HCT116 (cell line): ENCODE results near the gene MAGEA6. TPM values are rescaled to one million over a fixed set of nuclear protein-coding genes. Genes with fewer than 3 reads are reported as not detected.
"Not testable (repeated sequence)": the region's sequence is repeated elsewhere in the genome, so short reads cannot be mapped to it uniquely, and the experiment has no call there.

Experiments used
- ATAC-seq: fragments of 200-7000 bp; cut with Tn5 transposase; 2 replicates; pipeline ENCODE4 v1.9.1; 2020; ENCODE audit warnings: mild to moderate bottlenecking, moderate library complexity
- BruUV-seq: library from RNA; stranded (reverse); fragments of 400-500 nt; replicated peaks from 2 replicates; lab custom pipeline; 2021; lab: Mats Ljungman, UMichigan
- CTCF ChIA-PET: fragments of 300-600 bp; sonication (Branson Sonifier 250); formaldehyde crosslinking; loops from one replicate; lab custom pipeline; 2021; ENCODE audit warnings: antibody characterized with exemption; lab: Charles Lee
- POLR2A ChIA-PET: fragments of 300-600, 350-600 bp; sonication (Branson Sonifier 250); formaldehyde crosslinking; loops from one replicate; lab custom pipeline; 2021; ENCODE audit warnings: antibody characterized with exemption; lab: Charles Lee
- RAD21 ChIA-PET, 2 experiments: fragments of 300-600 bp; sonication (Branson Sonifier 250); formaldehyde crosslinking; loops; one replicate each; lab custom pipeline; 2023; ENCODE audit warnings: low total read pairs in 2 of 2; ENCODE audit not compliant: uncharacterized antibody in 2 of 2, unreplicated experiment in 2 of 2, low non-redundant PET in 1 of 2; lab: Charles Lee
- DNase-seq: peaks from one replicate; pipeline ENCODE4 v3.0.0-alpha.2; 2010; ENCODE audit warnings: low read depth, low spot score
- H2AFZ ChIP-seq: fragments of 200-600 bp; shearing (Covaris generic), sonication (generic); 2 replicates; pipeline ENCODE4 v1.6.1; 2017; ENCODE audit warnings: low read depth, mixed run types, mixed read lengths, antibody characterized with exemption, low read length; ENCODE audit not compliant: poor library complexity, severe bottlenecking
- H3K27ac ChIP-seq: 2 replicates; pipeline ENCODE4 v1.5.1; 2012; ENCODE audit warnings: low read depth, low read length
- H3K27me3 ChIP-seq: fragments of 200-600 bp; sonication (generic); 2 replicates; pipeline ENCODE4 v1.6.1; 2016; ENCODE audit warnings: mixed run types, low read length, mixed read lengths; ENCODE audit not compliant: insufficient read depth
- H3K36me3 ChIP-seq, 2 experiments: fragments of 200-500 bp in 1 of 2; fragments of 200-600 bp in 1 of 2; sonication (Bioruptor generic) in 1 of 2; sonication (generic) in 1 of 2; 2 replicates each; pipeline versions ENCODE4 v1.5.1 to v1.6.1; 2014 to 2016; ENCODE audit warnings: low read length in 2 of 2, inconsistent platforms in 1 of 2, mixed read lengths in 1 of 2, mixed run types in 1 of 2; ENCODE audit not compliant: insufficient read depth in 2 of 2, control insufficient read depth in 1 of 2
- H3K4me1 ChIP-seq, 2 experiments: fragments of 200-600 bp in 1 of 2; sonication (generic) in 1 of 2; 2 replicates each; pipeline versions ENCODE4 v1.5.1 to v1.6.1; 2012 to 2017; ENCODE audit warnings: low read length in 2 of 2, inconsistent platforms in 1 of 2, mild to moderate bottlenecking in 1 of 2, mixed read lengths in 1 of 2, mixed run types in 1 of 2, moderate library complexity in 1 of 2; ENCODE audit not compliant: insufficient read depth in 2 of 2, control insufficient read depth in 1 of 2
- H3K4me2 ChIP-seq: fragments of 200-600 bp; sonication (generic); 2 replicates; pipeline ENCODE4 v1.6.1; 2017; ENCODE audit warnings: mixed run types, low read length, mixed read lengths
- H3K4me3 ChIP-seq, 2 experiments: fragments of 200-600 bp in 1 of 2; sonication (generic) in 1 of 2; replicated peaks in 1 of 2; 2 replicates each; pipeline ENCODE4 v1.5.1; 2011 to 2016; ENCODE audit warnings: low read length in 2 of 2, control low read depth in 1 of 2, low read depth in 1 of 2, mild to moderate bottlenecking in 1 of 2, mixed read lengths in 1 of 2, mixed run types in 1 of 2
- H3K79me2 ChIP-seq: fragments of 200-600 bp; sonication (generic); 2 replicates; pipeline ENCODE4 v1.6.1; 2017; ENCODE audit warnings: mild to moderate bottlenecking, mixed run types, low read length, moderate library complexity, mixed read lengths; ENCODE audit not compliant: insufficient read depth
- H3K9ac ChIP-seq: fragments of 200-600 bp; sonication (generic); 2 replicates; pipeline ENCODE4 v1.6.1; 2016; ENCODE audit warnings: low read length, mixed read lengths
- H3K9me2 ChIP-seq: fragments of 200-600 bp; sonication (generic), shearing (Covaris generic); 2 replicates; pipeline ENCODE4 v1.6.1; 2017; ENCODE audit warnings: mixed run types, mild to moderate bottlenecking, moderate library complexity; ENCODE audit not compliant: insufficient read depth
- H3K9me3 ChIP-seq, 2 experiments: fragments of 200-500 bp in 1 of 2; fragments of 200-600 bp in 1 of 2; sonication (Bioruptor generic) in 1 of 2; sonication (generic) in 1 of 2; 2 replicates each; pipeline ENCODE4 v1.6.1; 2014 to 2017; ENCODE audit warnings: low read length in 2 of 2, mixed read lengths in 2 of 2, inconsistent platforms in 1 of 2, low read depth in 1 of 2, mild to moderate bottlenecking in 1 of 2, mixed run types in 1 of 2, moderate library complexity in 1 of 2; ENCODE audit not compliant: control insufficient read depth in 1 of 2, insufficient read depth in 1 of 2
- H4K20me1 ChIP-seq: fragments of 200-600 bp; sonication (generic), shearing (Covaris generic); 2 replicates; pipeline ENCODE4 v1.6.1; 2017; ENCODE audit warnings: mixed run types, mild to moderate bottlenecking, moderate library complexity; ENCODE audit not compliant: insufficient read depth
- CEBPB ChIP-seq: IDR thresholded peaks from 2 replicates; pipeline ENCODE4 v1.6.1; 2012; ENCODE audit warnings: low read depth
- ELF1 ChIP-seq: IDR thresholded peaks from 2 replicates; pipeline ENCODE4 v1.6.1; 2012; ENCODE audit warnings: low read depth, borderline replicate concordance
- JUND ChIP-seq: IDR thresholded peaks from 2 replicates; pipeline ENCODE4 v1.6.1; 2012
- POLR2A ChIP-seq: IDR thresholded peaks from 2 replicates; pipeline ENCODE4 v1.7.0; 2011; ENCODE audit warnings: borderline replicate concordance; ENCODE audit not compliant: insufficient read depth, insufficient read length; ENCODE audit errors: extremely low read depth
- POLR2AphosphoS5 ChIP-seq: IDR thresholded peaks from 2 replicates; pipeline ENCODE4 v1.6.1; 2011; ENCODE audit warnings: mild to moderate bottlenecking, low read depth, low read length, moderate library complexity
- RAD21 ChIP-seq: IDR thresholded peaks from 2 replicates; pipeline ENCODE4 v1.6.1; 2012; ENCODE audit warnings: low read depth, mild to moderate bottlenecking
- SIN3A ChIP-seq: IDR thresholded peaks from 2 replicates; pipeline ENCODE4 v1.6.1; 2012; ENCODE audit warnings: low read depth
- SRF ChIP-seq: IDR thresholded peaks from 2 replicates; pipeline ENCODE4 v1.6.1; 2012; ENCODE audit warnings: low read depth
- TCF7L2 ChIP-seq: IDR thresholded peaks from 2 replicates; pipeline ENCODE4 v1.7.0; 2011; ENCODE audit warnings: borderline replicate concordance, inconsistent platforms; ENCODE audit not compliant: insufficient read depth, insufficient read length; ENCODE audit errors: extremely low read depth
- YY1 ChIP-seq: IDR thresholded peaks from 2 replicates; pipeline ENCODE4 v1.6.1; 2011; ENCODE audit warnings: low read length, low read depth, moderate library complexity, mild to moderate bottlenecking; ENCODE audit not compliant: insufficient replicate concordance; ENCODE audit errors: extremely low read depth
- ZFX ChIP-seq: fragments of 450-650 bp; IDR thresholded peaks from 2 replicates; pipeline ENCODE4 v1.6.1; 2017
- ZNF274 ChIP-seq: fragments of 200-500 bp; sonication (Bioruptor generic); IDR thresholded peaks from 2 replicates; pipeline ENCODE4 v1.6.1; 2014; ENCODE audit warnings: mild to moderate bottlenecking, low read depth, low read length, inconsistent platforms
- intact Hi-C: fragments of 100-400 bp; cut with micrococcal nuclease; formaldehyde crosslinking; loops from 2 replicates; pipeline ENCODE4 v1.10.0; 2022
- total RNA-seq: library from RNA; stranded (reverse); gene quantifications from one replicate; pipeline ENCODE4 v1.2.1, GENCODE V29; 2021; ENCODE audit not compliant: unreplicated experiment
- TF ChIP-seq, protein P1 (sequence below), 3 experiments: fragments of 200-600 bp in 1 of 3; sonication (generic) in 1 of 3; IDR thresholded peaks in 2 of 3; conservative IDR thresholded peaks in 1 of 3; 2 replicates each; pipeline ENCODE4 v1.5.1; 2012 to 2017; ENCODE audit warnings: low read depth in 2 of 3, low read length in 2 of 3, antibody characterized with exemption in 1 of 3, borderline replicate concordance in 1 of 3, control low read depth in 1 of 3, mild to moderate bottlenecking in 1 of 3, mixed read lengths in 1 of 3, mixed run types in 1 of 3, moderate library complexity in 1 of 3; ENCODE audit not compliant: insufficient read depth in 1 of 3
- TF ChIP-seq, protein P2 (sequence below): IDR thresholded peaks from 2 replicates; pipeline ENCODE4 v1.6.1; 2012

MAGEA6 gene
- total RNA-seq, 1 experiment from 2014 or later = 0.57 TPM

DNA sequence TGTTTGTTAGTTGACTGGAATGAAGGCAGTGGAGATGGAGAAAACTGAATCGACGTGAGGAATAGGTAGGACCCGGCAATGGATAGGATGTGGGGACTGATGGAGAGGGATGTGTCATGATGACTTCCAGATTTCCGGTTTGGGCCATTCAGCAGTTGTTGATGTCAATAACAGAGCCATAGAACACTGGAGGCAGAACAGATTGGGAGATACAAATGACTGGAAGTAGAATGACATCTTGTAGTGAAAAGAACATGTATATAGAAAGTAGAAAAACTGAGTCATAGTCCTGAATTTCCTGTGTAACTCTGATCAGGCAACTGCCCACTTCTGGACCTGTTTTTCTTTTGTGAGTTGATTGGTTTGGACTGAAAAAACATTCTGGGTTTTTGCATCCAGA is 36.5 kb upstream of the MAGEA6 start:
- BruUV-seq = no TSS peak
- H4K20me1 ChIP-seq = no peaks in the 10 kb centered on the region
- POLR2A ChIA-PET = no interaction called here

DNA sequence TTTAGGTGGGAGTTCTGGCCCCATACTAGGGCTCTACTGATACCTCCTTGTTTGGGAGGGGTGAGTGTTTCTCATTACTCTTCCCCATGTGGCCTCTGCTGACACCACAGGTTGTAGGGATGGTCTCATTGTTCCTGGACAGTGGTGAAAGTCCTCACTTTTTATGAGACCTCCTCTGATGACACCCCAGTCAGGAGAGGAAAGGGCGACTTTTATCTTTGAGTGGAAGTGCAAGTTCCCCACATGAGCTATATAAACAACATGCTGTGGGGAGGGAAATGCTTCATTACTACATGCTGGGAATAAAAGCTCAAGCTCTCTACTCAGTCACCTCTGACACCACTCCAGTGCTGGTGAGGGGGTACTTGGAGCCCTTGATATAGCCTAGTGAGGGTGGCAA is 29.5 kb upstream of the MAGEA6 start:
- H3K36me3 ChIP-seq = no peaks in the 10 kb centered on the region
- no peak overlapping the region for H2AFZ ChIP-seq
- ChIA-PET POLR2A (no interaction called here), CTCF (interaction anchor here (1.2 kb wide), 1 partner anchor 22 kb away, joined by 4 read pairs; no protein-coding TSS in a partner anchor), RAD21 (no interaction called here)
- DNase-seq = no peak
- no peaks in the 10 kb centered on the region for H3K4me1 ChIP-seq
- TF ChIP-seq, protein P1, sequence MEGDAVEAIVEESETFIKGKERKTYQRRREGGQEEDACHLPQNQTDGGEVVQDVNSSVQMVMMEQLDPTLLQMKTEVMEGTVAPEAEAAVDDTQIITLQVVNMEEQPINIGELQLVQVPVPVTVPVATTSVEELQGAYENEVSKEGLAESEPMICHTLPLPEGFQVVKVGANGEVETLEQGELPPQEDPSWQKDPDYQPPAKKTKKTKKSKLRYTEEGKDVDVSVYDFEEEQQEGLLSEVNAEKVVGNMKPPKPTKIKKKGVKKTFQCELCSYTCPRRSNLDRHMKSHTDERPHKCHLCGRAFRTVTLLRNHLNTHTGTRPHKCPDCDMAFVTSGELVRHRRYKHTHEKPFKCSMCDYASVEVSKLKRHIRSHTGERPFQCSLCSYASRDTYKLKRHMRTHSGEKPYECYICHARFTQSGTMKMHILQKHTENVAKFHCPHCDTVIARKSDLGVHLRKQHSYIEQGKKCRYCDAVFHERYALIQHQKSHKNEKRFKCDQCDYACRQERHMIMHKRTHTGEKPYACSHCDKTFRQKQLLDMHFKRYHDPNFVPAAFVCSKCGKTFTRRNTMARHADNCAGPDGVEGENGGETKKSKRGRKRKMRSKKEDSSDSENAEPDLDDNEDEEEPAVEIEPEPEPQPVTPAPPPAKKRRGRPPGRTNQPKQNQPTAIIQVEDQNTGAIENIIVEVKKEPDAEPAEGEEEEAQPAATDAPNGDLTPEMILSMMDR (IDR thresholded peaks at IDR 0.05 in 2 of 3, conservative IDR thresholded peaks at IDR 0.05 in 1 of 3; ENCODE audit: borderline replicate concordance in 1 of 3, insufficient read depth in 1 of 3, low read depth in 2 of 3, low read length in 2 of 3) = no peak
- TF ChIP-seq ZFX (no peak), JUND (no peak), YY1 (no peak), POLR2A (no peak), SRF (no peak), RAD21 (no peak), ELF1 (no peak)
- TF ChIP-seq, protein P2, sequence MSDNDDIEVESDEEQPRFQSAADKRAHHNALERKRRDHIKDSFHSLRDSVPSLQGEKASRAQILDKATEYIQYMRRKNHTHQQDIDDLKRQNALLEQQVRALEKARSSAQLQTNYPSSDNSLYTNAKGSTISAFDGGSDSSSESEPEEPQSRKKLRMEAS = no peak
- no peaks in the 10 kb centered on the region for H4K20me1 ChIP-seq
- H3K4me3 ChIP-seq = no peak overlapping the region
- no peaks in the 10 kb centered on the region for H3K9me3 ChIP-seq
- H3K4me2 ChIP-seq = no peak overlapping the region
- H3K9me2 ChIP-seq = no peaks in the 10 kb centered on the region
- H3K79me2 ChIP-seq = no peaks in the 10 kb centered on the region
- H3K27me3 ChIP-seq = no peaks in the 10 kb centered on the region
- intact Hi-C loops = no loop called here
- no peak overlapping the region for H3K9ac ChIP-seq
- H3K27ac ChIP-seq = no peak overlapping the region
- no peak for ATAC-seq
- no TSS peak for BruUV-seq

More for the DNA sequence above, 36.5 kb upstream of the MAGEA6 start:
- RAD21 ChIA-PET = no interaction called here
- ATAC-seq (no peak), DNase-seq (no peak)
- CTCF ChIA-PET = no interaction called here
- Histone ChIP-seq H3K9me3 (no peaks in the 10 kb centered on the region), H3K4me2 (no peak overlapping the region), H3K9ac (no peak overlapping the region), H3K4me3 (no peak overlapping the region), H2AFZ (no peak overlapping the region), H3K4me1 (no peaks in the 10 kb centered on the region), H3K27ac (no peak overlapping the region), H3K27me3 (no peaks in the 10 kb centered on the region), H3K9me2 (no peaks in the 10 kb centered on the region), H3K79me2 (no peaks in the 10 kb centered on the region), H3K36me3 (no peaks in the 10 kb centered on the region)
- no peak for TF ChIP-seq CEBPB
- TF ChIP-seq, protein P2 = no peak
- TF ChIP-seq ZFX = no peak
- TF ChIP-seq ZNF274 = no peak
- TF ChIP-seq ELF1 = no peak
- no peak for TF ChIP-seq SIN3A
- no peak for TF ChIP-seq POLR2AphosphoS5
- no peak for TF ChIP-seq TCF7L2
- intact Hi-C loops = no loop called here

DNA sequence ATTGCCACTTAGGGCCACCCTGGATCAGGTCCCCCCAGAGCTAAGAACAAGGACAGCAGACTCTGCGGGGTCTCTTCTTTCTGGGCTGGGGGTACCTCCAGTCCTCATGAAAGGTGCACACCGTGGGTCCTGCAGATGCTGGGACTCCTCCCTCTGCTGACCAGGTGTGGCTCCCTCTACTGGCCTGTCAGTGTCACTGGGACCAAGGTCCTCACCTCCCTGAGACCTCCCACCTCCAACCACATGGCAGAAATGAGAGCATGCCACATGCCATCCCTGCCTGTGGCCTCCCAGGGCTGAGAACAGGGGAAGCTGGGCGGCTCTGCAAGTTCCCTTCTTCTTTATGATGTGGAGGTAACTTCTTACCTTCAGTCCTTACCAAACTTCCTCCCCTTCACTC is 17.6 kb upstream of the MAGEA6 start:
- H3K27ac ChIP-seq, BruUV-seq, H3K9ac ChIP-seq, H3K9me3 ChIP-seq, H3K4me1 ChIP-seq, H3K79me2 ChIP-seq, H3K36me3 ChIP-seq, intact Hi-C loops, H3K9me2 ChIP-seq, POLR2A ChIA-PET, CTCF ChIA-PET, H2AFZ ChIP-seq, RAD21 ChIA-PET, H3K4me3 ChIP-seq, H3K27me3 ChIP-seq, H4K20me1 ChIP-seq, H3K4me2 ChIP-seq, DNase-seq: not testable (repeated sequence)
- peak; percentile 99 for ATAC-seq
